Pancreas (tissue), 10 donors: Measurements from ENCODE around the gene TENM3. TPM values are rescaled to one million over a fixed set of nuclear protein-coding genes. Genes with fewer than 3 reads are reported as not detected.

Source experiments
- ATAC-seq, 4 donors: fragments of 200-7000 bp; cut with Tn5 transposase; one replicate each; pipeline versions ENCODE4 v1.8.0 to v1.9.1; 2020; ENCODE audit warnings: mild to moderate bottlenecking in 4 of 4, moderate library complexity in 4 of 4
- DNase-seq, 6 donors: peaks; one replicate each; pipeline ENCODE4 v3.0.0-alpha.2; 2020
- FAIRE-seq: peaks from 2 replicates; lab custom pipeline; 2012; peaks lifted over from hg19 to GRCh38; lab: Jason Lieb, UNC
- H3K27ac ChIP-seq, 4 donors: fragments of 200-600 bp; sonication (generic); 1 replicate in 3 of 4; 2 replicates in 1 of 4; pipeline versions ENCODE4 v1.5.0 to v1.8.0; 2020
- H3K27me3 ChIP-seq, 4 donors: fragments of 200-600 bp; one replicate each; pipeline ENCODE4 v1.8.0; 2021
- H3K36me3 ChIP-seq, 3 donors: fragments of 200-600 bp; sonication (generic) in 1 of 3; one replicate each; pipeline versions ENCODE4 v1.5.0 to v1.8.0; 2020 to 2021
- H3K4me1 ChIP-seq, 3 donors: fragments of 200-600 bp; one replicate each; pipeline ENCODE4 v1.8.0; 2021
- H3K4me3 ChIP-seq, 4 donors: fragments of 200-600 bp; sonication (generic) in 2 of 4; one replicate each; pipeline versions ENCODE4 v1.5.0 to v1.8.0; 2020 to 2021
- H3K9me3 ChIP-seq, 4 donors: fragments of 200-600 bp; one replicate each; pipeline ENCODE4 v1.8.0; 2021
- CTCF ChIP-seq, 4 donors: fragments of 200-600 bp; sonication (generic) in 3 of 4; IDR thresholded peaks; one replicate each; pipeline versions ENCODE4 v1.5.0 to v1.8.0; 2021; ENCODE audit warnings: antibody characterized with exemption in 4 of 4
- WGBS, 2 donors: extraction: QIAGEN DNeasy Blood & Tissue Kit; methylation state at CpG; one replicate each; pipeline ENCODE4 v1.1.7; 2013; 5-methylcytosine and 5-hydroxymethylcytosine counted together
- intact Hi-C, 3 donors: fragments of 100-400 bp; cut with DNase I; formaldehyde crosslinking; loops; one replicate each; pipeline versions ENCODE4 v1.11.1 to v1.14.2; 2022
- polyA plus RNA-seq, 2 donors: library from polyadenylated mRNA; stranded (reverse); fragments of 200-250 nt; gene quantifications; one replicate each; pipeline ENCODE4 v1.2.3, GENCODE V29; 2013
- total RNA-seq, 6 donors: library from RNA; stranded (reverse); fragmentation: NEBNext Ultra II Directional in 4 of 6; extraction: Animal tissue kit (Norgen Biotek cat#: 25700) in 4 of 6; gene quantifications; one replicate each; pipeline versions ENCODE4 v1.2.1 to v1.2.4, GENCODE V29; 2021 to 2023
- donor health status: healthy with polysubstance abuse.
- donor health status: DM: no; HTN: no; CAD: no; lungs with moderate emphysema.
- donor health status: DM: no; HTN: no; CAD: no.
- donor health status: control.
- donor health status: control.
- donor health status: Bipolar disorder and iron deficiency.
- donor health status: DM: yes; HTN: yes; CAD: no.
- donor health status: DM: no; HTN: no; CAD: no.
- donor health status: DM: no; HTN: no; CAD: no.
- donor health status: DM: yes; HTN: yes; CAD: no.

TENM3 gene
- total and polyA plus RNA-seq, 8 donors, result 0.99 to 6.1 (median 4.4) TPM

GRCh38 chr4:182429896-182430295 lies 186.7 kb downstream of the TENM3 start:
- TF ChIP-seq CTCF (IDR thresholded peaks at IDR 0.05), result no peak
- DNase-seq (no peak), ATAC-seq (no peak), FAIRE-seq (no peak)
- Histone ChIP-seq H3K4me1 (no peaks in the 10 kb centered on the region), H3K4me3 (no peak overlapping the region), H3K27me3 (no peaks in the 10 kb centered on the region), H3K36me3 (no peaks in the 10 kb centered on the region), H3K27ac (no peak overlapping the region), H3K9me3 (no peaks in the 10 kb centered on the region)
- WGBS, 2 donors, result 75 to 87% methylated on average over 8 of the region's 8 CpGs
- intact Hi-C loops, result no loop called here

GRCh38 chr4:182432819-182433218 lies 189.6 kb downstream of the TENM3 start:
- whole genome bisulfite sequencing, 2 donors, result 59 to 69% methylated on average over 1 of the region's 1 CpG
- TF ChIP-seq CTCF (IDR thresholded peaks at IDR 0.05), result no peak
- FAIRE-seq, result no peak
- Histone ChIP-seq H3K27me3 (no peaks in the 10 kb centered on the region), H3K27ac (no peak overlapping the region), H3K4me1 (no peaks in the 10 kb centered on the region), H3K36me3 (no peaks in the 10 kb centered on the region), H3K9me3 (no peaks in the 10 kb centered on the region), H3K4me3 (no peak overlapping the region)
- DNase-seq, result no peak
- ATAC-seq, result no peak
- intact Hi-C loops, result no loop called here

GRCh38 chr4:182434720-182435119 lies 191.5 kb downstream of the TENM3 start:
- Histone ChIP-seq H3K27me3 (no peaks in the 10 kb centered on the region), H3K27ac (no peak overlapping the region), H3K9me3 (no peaks in the 10 kb centered on the region), H3K36me3 (no peaks in the 10 kb centered on the region), H3K4me3 (no peak overlapping the region), H3K4me1 (no peaks in the 10 kb centered on the region)
- FAIRE-seq, result no peak
- WGBS, 2 donors, result 74 to 86% methylated on average over 4 of the region's 4 CpGs
- DNase-seq, result no peak
- TF ChIP-seq CTCF (IDR thresholded peaks at IDR 0.05), result no peak
- ATAC-seq, result no peak
- intact Hi-C loops, result no loop called here

GRCh38 chr4:182435401-182435800 lies 192.2 kb downstream of the TENM3 start:
- intact Hi-C loops, result no loop called here
- H3K4me1 ChIP-seq, result no peaks in the 10 kb centered on the region
- TF ChIP-seq CTCF (IDR thresholded peaks at IDR 0.05), result no peak
- no peaks in the 10 kb centered on the region for H3K27me3 ChIP-seq
- no peak overlapping the region for H3K4me3 ChIP-seq
- no peak overlapping the region for H3K27ac ChIP-seq
- H3K9me3 ChIP-seq, result no peaks in the 10 kb centered on the region
- ATAC-seq (no peak), FAIRE-seq (no peak), DNase-seq (no peak)
- 73 to 84% methylated on average over 4 of the region's 4 CpGs for WGBS, 2 donors
- H3K36me3 ChIP-seq, result no peaks in the 10 kb centered on the region

GRCh38 chr4:182443070-182443469 lies 199.9 kb downstream of the TENM3 start:
- DNase-seq (no peak), ATAC-seq (no peak), FAIRE-seq (no peak)
- Histone ChIP-seq H3K9me3 (no peaks in the 10 kb centered on the region), H3K36me3 (no peaks in the 10 kb centered on the region), H3K27me3 (no peaks in the 10 kb centered on the region), H3K27ac (no peak overlapping the region), H3K4me3 (no peak overlapping the region), H3K4me1 (peaks cover 0 to 1% (median 0%) of the 10 kb centered on the region in 3 donors)
- intact Hi-C loops, result no loop called here
- TF ChIP-seq CTCF (IDR thresholded peaks at IDR 0.05), result no peak
